Epithelial cell of alveolus of lung (primary cell): Measurements from ENCODE around the gene ATXN10. TPM values are rescaled to one million over a fixed set of nuclear protein-coding genes. Genes with fewer than 3 reads are reported as not detected.

Source experiments
- total RNA-seq: library from RNA; depleted of rRNA; stranded (reverse); fragments of >200 nt; gene quantifications from 2 replicates; pipeline ENCODE4 v1.2.1, GENCODE V29; 2015

The ATXN10 gene
- total RNA-seq: 63.0 and 129 TPM in 2 replicates

DNA sequence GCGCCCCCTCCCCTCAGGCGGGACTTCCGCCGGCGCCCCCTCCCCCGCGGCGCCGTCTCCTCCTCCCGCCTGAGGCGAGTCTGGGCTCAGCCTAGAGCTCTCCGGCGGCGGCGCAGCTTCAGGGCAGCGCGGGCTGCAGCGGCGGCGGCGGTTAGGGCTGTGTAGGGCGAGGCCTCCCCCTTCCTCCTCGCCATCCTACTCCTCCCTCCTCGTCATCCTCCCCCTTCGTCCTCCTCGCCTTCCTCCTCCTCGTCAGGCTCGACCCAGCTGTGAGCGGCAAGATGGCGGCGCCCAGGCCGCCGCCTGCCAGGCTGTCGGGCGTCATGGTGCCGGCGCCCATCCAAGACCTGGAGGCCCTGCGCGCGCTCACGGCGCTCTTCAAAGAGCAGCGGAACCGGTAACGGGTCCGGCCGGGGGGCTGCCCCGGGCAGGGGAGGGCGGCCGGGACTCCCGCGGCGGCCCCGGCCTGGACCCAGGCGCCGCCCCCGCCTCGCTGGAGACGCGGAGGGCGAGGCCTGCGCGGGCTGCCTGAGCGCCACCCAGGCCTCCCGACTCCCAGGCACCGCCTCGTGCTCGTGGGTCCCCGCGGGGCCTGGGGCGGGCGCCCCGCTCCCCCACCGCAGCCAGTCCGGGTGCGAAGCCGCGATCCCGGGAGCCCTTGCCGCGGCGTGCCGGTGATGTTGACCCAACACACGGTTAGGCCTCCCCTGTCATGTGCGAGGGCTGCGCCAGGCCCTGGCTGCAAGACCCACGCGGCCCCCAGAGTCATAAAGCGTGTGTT, at the start of gene ATXN10:
TSS of gene ATXN10 (plus strand) at position 52 of the 781 bp plus-strand sequence. CDS start at position 282, 230 bp downstream.

Other genes starting within 250 kb of the ATXN10 start
- gene FBLN1, start 169.0 kb upstream of the ATXN10 start, total RNA-seq: 113 and 416 TPM in 2 replicates